PFSK-1 (cell line): ENCODE data around the gene WIF1.

Source experiments
- POLR2AphosphoS5 ChIP-seq: IDR thresholded peaks from 2 replicates; pipeline ENCODE4 v1.6.1; 2012; ENCODE audit warnings: low read depth, mild to moderate bottlenecking, control low read depth, low read length, moderate library complexity
- TF ChIP-seq, protein P1 (sequence below), 2 experiments: IDR thresholded peaks; 2 replicates each; pipeline versions ENCODE4 v1.6.1 to v1.8.0; 2011 to 2012; ENCODE audit warnings: low read depth in 2 of 2, low read length in 2 of 2, control low read depth in 1 of 2, inconsistent platforms in 1 of 2, mild to moderate bottlenecking in 1 of 2, moderate library complexity in 1 of 2; ENCODE audit not compliant: insufficient read depth in 1 of 2

DNA sequence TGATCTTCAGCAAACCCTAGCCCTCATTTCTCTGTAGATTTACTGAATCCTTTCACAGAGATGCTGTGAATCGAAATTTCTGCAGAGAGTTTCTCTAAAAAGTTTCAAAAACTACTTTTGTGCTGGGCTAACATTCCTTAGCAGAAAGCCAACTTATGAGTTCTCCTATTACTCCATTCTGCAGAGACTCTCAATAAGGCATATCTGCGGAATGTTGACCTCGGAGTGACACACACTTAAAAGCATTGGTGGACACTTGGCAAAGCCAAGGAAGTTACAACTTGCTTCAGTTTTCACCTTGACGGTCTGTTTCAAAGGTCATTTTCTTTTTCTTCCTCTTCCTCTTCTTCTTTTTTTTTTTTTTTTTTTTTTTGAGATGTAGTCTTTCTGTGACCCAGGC, 75.8 kb downstream of the WIF1 start:
- TF ChIP-seq, protein P1, sequence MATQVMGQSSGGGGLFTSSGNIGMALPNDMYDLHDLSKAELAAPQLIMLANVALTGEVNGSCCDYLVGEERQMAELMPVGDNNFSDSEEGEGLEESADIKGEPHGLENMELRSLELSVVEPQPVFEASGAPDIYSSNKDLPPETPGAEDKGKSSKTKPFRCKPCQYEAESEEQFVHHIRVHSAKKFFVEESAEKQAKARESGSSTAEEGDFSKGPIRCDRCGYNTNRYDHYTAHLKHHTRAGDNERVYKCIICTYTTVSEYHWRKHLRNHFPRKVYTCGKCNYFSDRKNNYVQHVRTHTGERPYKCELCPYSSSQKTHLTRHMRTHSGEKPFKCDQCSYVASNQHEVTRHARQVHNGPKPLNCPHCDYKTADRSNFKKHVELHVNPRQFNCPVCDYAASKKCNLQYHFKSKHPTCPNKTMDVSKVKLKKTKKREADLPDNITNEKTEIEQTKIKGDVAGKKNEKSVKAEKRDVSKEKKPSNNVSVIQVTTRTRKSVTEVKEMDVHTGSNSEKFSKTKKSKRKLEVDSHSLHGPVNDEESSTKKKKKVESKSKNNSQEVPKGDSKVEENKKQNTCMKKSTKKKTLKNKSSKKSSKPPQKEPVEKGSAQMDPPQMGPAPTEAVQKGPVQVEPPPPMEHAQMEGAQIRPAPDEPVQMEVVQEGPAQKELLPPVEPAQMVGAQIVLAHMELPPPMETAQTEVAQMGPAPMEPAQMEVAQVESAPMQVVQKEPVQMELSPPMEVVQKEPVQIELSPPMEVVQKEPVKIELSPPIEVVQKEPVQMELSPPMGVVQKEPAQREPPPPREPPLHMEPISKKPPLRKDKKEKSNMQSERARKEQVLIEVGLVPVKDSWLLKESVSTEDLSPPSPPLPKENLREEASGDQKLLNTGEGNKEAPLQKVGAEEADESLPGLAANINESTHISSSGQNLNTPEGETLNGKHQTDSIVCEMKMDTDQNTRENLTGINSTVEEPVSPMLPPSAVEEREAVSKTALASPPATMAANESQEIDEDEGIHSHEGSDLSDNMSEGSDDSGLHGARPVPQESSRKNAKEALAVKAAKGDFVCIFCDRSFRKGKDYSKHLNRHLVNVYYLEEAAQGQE (IDR thresholded peaks at IDR 0.05; ENCODE audit: insufficient read depth in 1 of 2, low read depth in 2 of 2, low read length in 2 of 2), result no peak
- no peak for TF ChIP-seq POLR2AphosphoS5
